H1 (cell line): ENCODE results near the gene TAF1B. TPM values are rescaled to one million over a fixed set of nuclear protein-coding genes. Genes with fewer than 3 reads are reported as not detected.

Experiments used
- CTCF ChIA-PET: fragments of 300-600 bp; sonication (Branson Sonifier 250); formaldehyde crosslinking; loops from one replicate; lab custom pipeline; 2021; ENCODE audit not compliant: partially characterized antibody; lab: Charles Lee
- POLR2A ChIA-PET: fragments of 300-600 bp; sonication (Branson Sonifier 250); formaldehyde crosslinking; loops from one replicate; lab custom pipeline; 2021; ENCODE audit warnings: inconsistent platforms; ENCODE audit not compliant: partially characterized antibody; lab: Charles Lee
- DNase-seq, 2 experiments: peaks; one replicate each; pipeline versions ENCODE4 v3.0.0 to v3.0.0-alpha.2; 2010 to 2022; ENCODE audit warnings: low spot score in 2 of 2, low read depth in 1 of 2, mixed read lengths in 1 of 2
- FAIRE-seq: peaks from 2 replicates; lab custom pipeline; 2011; peaks lifted over from hg19 to GRCh38; lab: Jason Lieb, UNC
- H2AFZ ChIP-seq: 2 replicates; pipeline ENCODE4 v1.8.1; 2012; ENCODE audit warnings: low read length, inconsistent platforms
- H2AK5ac ChIP-seq: 2 replicates; pipeline ENCODE4 v1.6.1; 2013; ENCODE audit warnings: low read depth, low read length
- H2BK120ac ChIP-seq: replicated peaks from 2 replicates; pipeline ENCODE3; 2013; ENCODE audit warnings: low read depth, low read length, inconsistent platforms
- H2BK12ac ChIP-seq: 2 replicates; pipeline ENCODE4 v1.6.1; 2013; ENCODE audit warnings: low read depth, low read length
- H2BK15ac ChIP-seq: 2 replicates; pipeline ENCODE4 v1.6.1; 2013; ENCODE audit warnings: low read length
- H2BK20ac ChIP-seq: 2 replicates; pipeline ENCODE4 v1.6.1; 2013; ENCODE audit warnings: low read length
- H2BK5ac ChIP-seq: 2 replicates; pipeline ENCODE4 v1.6.1; 2013; ENCODE audit warnings: low read depth, low read length
- H3K14ac ChIP-seq: 2 replicates; pipeline ENCODE4 v1.6.1; 2013; ENCODE audit warnings: inconsistent platforms; ENCODE audit not compliant: insufficient read length
- H3K18ac ChIP-seq: 2 replicates; pipeline ENCODE4 v1.6.1; 2013; ENCODE audit warnings: low read length; ENCODE audit errors: extremely low read depth
- H3K23ac ChIP-seq: 2 replicates; pipeline ENCODE4 v1.6.1; 2013; ENCODE audit warnings: inconsistent platforms; ENCODE audit not compliant: insufficient read length
- H3K23me2 ChIP-seq: 2 replicates; pipeline ENCODE4 v1.6.1; 2013; ENCODE audit warnings: low read depth, low read length
- H3K27ac ChIP-seq: 2 replicates; pipeline ENCODE4 v1.6.1; 2011; ENCODE audit warnings: low read depth, low read length, inconsistent platforms
- H3K27me3 ChIP-seq, 4 experiments: replicated peaks in 1 of 4; 1 replicate in 1 of 4; 2 replicates in 3 of 4; pipeline versions ENCODE4 v1.6.1 to v1.8.1; 2011 to 2013; ENCODE audit warnings: low read length in 3 of 4, mild to moderate bottlenecking in 3 of 4, inconsistent platforms in 2 of 4, mixed read lengths in 2 of 4, moderate library complexity in 1 of 4; ENCODE audit not compliant: control insufficient read depth in 3 of 4, insufficient read depth in 3 of 4; ENCODE audit errors: extremely low read depth in 1 of 4
- H3K36me3 ChIP-seq, 4 experiments: 2 replicates each; pipeline versions ENCODE4 v1.6.1 to v1.8.1; 2011 to 2013; ENCODE audit warnings: mild to moderate bottlenecking in 4 of 4, low read length in 3 of 4, moderate library complexity in 2 of 4, control low read depth in 1 of 4, inconsistent platforms in 1 of 4; ENCODE audit not compliant: insufficient read depth in 4 of 4, control insufficient read depth in 2 of 4
- H3K4ac ChIP-seq: replicated peaks from 2 replicates; pipeline ENCODE3; 2013; ENCODE audit warnings: low read length, low read depth, mixed read lengths, inconsistent platforms; ENCODE audit not compliant: insufficient read length
- H3K4me1 ChIP-seq, 4 experiments: replicated peaks in 1 of 4; 1 replicate in 1 of 4; 2 replicates in 3 of 4; pipeline versions ENCODE4 v1.6.1 to v1.8.1; 2011 to 2013; ENCODE audit warnings: low read length in 3 of 4, inconsistent platforms in 2 of 4, mixed read lengths in 1 of 4; ENCODE audit not compliant: insufficient read depth in 4 of 4, control insufficient read depth in 3 of 4
- H3K4me2 ChIP-seq, 2 experiments: 2 replicates each; pipeline versions ENCODE4 v1.6.1 to v1.8.1; 2011 to 2013; ENCODE audit warnings: low read depth in 2 of 2, low read length in 2 of 2, control low read depth in 1 of 2, inconsistent platforms in 1 of 2, mild to moderate bottlenecking in 1 of 2; ENCODE audit not compliant: insufficient read depth in 1 of 2
- H3K4me3 ChIP-seq, 4 experiments: fragments of 200-600, 300-600 bp in 1 of 4; sonication (generic), shearing (Covaris generic), sonication (Bioruptor Twin) in 1 of 4; 2 replicates each; pipeline versions ENCODE4 v1.5.1 to v1.8.1; 2011 to 2016; ENCODE audit warnings: low read length in 4 of 4, low read depth in 3 of 4, control low read depth in 2 of 4, inconsistent platforms in 2 of 4, mild to moderate bottlenecking in 2 of 4, mixed read lengths in 1 of 4, moderate library complexity in 1 of 4; ENCODE audit not compliant: insufficient read depth in 2 of 4; ENCODE audit errors: extremely low read depth in 1 of 4
- H3K56ac ChIP-seq: replicated peaks from 2 replicates; pipeline ENCODE3; 2013; ENCODE audit warnings: low read depth, mild to moderate bottlenecking, mixed read lengths, low read length, inconsistent platforms; ENCODE audit not compliant: insufficient read length
- H3K79me1 ChIP-seq: 2 replicates; pipeline ENCODE4 v1.6.1; 2013; ENCODE audit warnings: low read depth, low read length, control low read depth
- H3K79me2 ChIP-seq, 2 experiments: 2 replicates each; pipeline versions ENCODE4 v1.6.1 to v1.8.1; 2012 to 2013; ENCODE audit warnings: low read length in 2 of 2, mild to moderate bottlenecking in 2 of 2, inconsistent platforms in 1 of 2; ENCODE audit not compliant: insufficient read depth in 2 of 2, control insufficient read depth in 1 of 2
- H3K9ac ChIP-seq, 4 experiments: replicated peaks in 1 of 4; 1 replicate in 1 of 4; 2 replicates in 3 of 4; pipeline versions ENCODE4 v1.6.1 to v1.8.1; 2011 to 2013; ENCODE audit warnings: low read depth in 3 of 4, low read length in 3 of 4, control low read depth in 2 of 4, mild to moderate bottlenecking in 2 of 4, moderate library complexity in 2 of 4, inconsistent platforms in 1 of 4; ENCODE audit errors: extremely low read depth in 1 of 4
- H3K9me3 ChIP-seq, 2 experiments: 2 replicates each; pipeline versions ENCODE4 v1.6.1 to v1.8.1; 2012 to 2013; ENCODE audit warnings: mild to moderate bottlenecking in 2 of 2, moderate library complexity in 2 of 2, control low read depth in 1 of 2, inconsistent platforms in 1 of 2, low read depth in 1 of 2, low read length in 1 of 2, mixed read lengths in 1 of 2; ENCODE audit not compliant: insufficient read depth in 2 of 2
- H4K20me1 ChIP-seq, 2 experiments: replicated peaks in 1 of 2; 2 replicates each; pipeline versions ENCODE3 to v1.8.1; 2011 to 2013; ENCODE audit warnings: inconsistent platforms in 2 of 2, low read length in 2 of 2, mild to moderate bottlenecking in 1 of 2; ENCODE audit not compliant: insufficient read depth in 2 of 2, control insufficient read depth in 1 of 2
- H4K5ac ChIP-seq: 2 replicates; pipeline ENCODE4 v1.6.1; 2013; ENCODE audit warnings: low read length, low read depth, mixed read lengths, inconsistent platforms; ENCODE audit not compliant: insufficient read length
- H4K8ac ChIP-seq: 2 replicates; pipeline ENCODE4 v1.8.0; 2013; ENCODE audit warnings: mild to moderate bottlenecking, moderate library complexity, low read length, inconsistent platforms; ENCODE audit not compliant: insufficient read depth; ENCODE audit errors: extremely low read depth
- H4K91ac ChIP-seq: replicated peaks from 2 replicates; pipeline ENCODE3; 2013; ENCODE audit warnings: low read length, mixed read lengths, inconsistent platforms; ENCODE audit not compliant: insufficient read length
- CEBPB ChIP-seq: IDR thresholded peaks from 2 replicates; pipeline ENCODE4 v1.6.1; 2012; ENCODE audit warnings: low read depth, low read length
- CTCF ChIP-seq, 3 experiments: IDR thresholded peaks; 1 replicate in 2 of 3; 2 replicates in 1 of 3; pipeline versions ENCODE4 v1.5.1 to v1.6.1; 2011; ENCODE audit warnings: low read length in 3 of 3, mild to moderate bottlenecking in 3 of 3, inconsistent platforms in 2 of 3, low read depth in 1 of 3, moderate library complexity in 1 of 3; ENCODE audit not compliant: insufficient read depth in 1 of 3; ENCODE audit errors: control extremely low read depth in 1 of 3
- FOSL1 ChIP-seq: IDR thresholded peaks from 2 replicates; pipeline ENCODE4 v1.6.1; 2011; ENCODE audit warnings: mild to moderate bottlenecking, low read depth, low read length, moderate library complexity; ENCODE audit not compliant: insufficient read depth
- HDAC2 ChIP-seq, 2 experiments: fragments of 300-600 bp in 1 of 2; sonication (generic) in 1 of 2; IDR thresholded peaks; 2 replicates each; pipeline ENCODE4 v1.6.1; 2011 to 2012; ENCODE audit warnings: low read depth in 2 of 2, low read length in 2 of 2, mild to moderate bottlenecking in 2 of 2, moderate library complexity in 2 of 2, borderline replicate concordance in 1 of 2, inconsistent platforms in 1 of 2
- JUN ChIP-seq: IDR thresholded peaks from 2 replicates; pipeline ENCODE4 v1.6.1; 2011; ENCODE audit warnings: low read depth, mild to moderate bottlenecking, improper control_type of control experiment, low read length
- SIN3A ChIP-seq, 2 experiments: IDR thresholded peaks in 1 of 2; conservative IDR thresholded peaks in 1 of 2; 2 replicates each; pipeline ENCODE4 v1.6.1; 2011 to 2012; ENCODE audit warnings: low read length in 2 of 2, improper control_type of control experiment in 1 of 2, low read depth in 1 of 2, mild to moderate bottlenecking in 1 of 2
- TCF12 ChIP-seq: IDR thresholded peaks from 2 replicates; pipeline ENCODE4 v1.6.1; 2011; ENCODE audit warnings: low read depth, mild to moderate bottlenecking, low read length
- YY1 ChIP-seq: IDR thresholded peaks from 2 replicates; pipeline ENCODE4 v1.6.1; 2011; ENCODE audit warnings: low read depth, mild to moderate bottlenecking, low read length
- WGBS, 2 experiments: shearing (Covaris generic) in 1 of 2; methylation state at CpG; one replicate each; pipeline versions ENCODE4 v1.1.6 to v1.1.7; 2013 to 2015; ENCODE audit warnings: low lambda C conversion rate in 2 of 2, mixed read lengths in 2 of 2, inconsistent platforms in 1 of 2, low coverage in 1 of 2, missing lambda C conversion rate in 1 of 2; ENCODE audit not compliant: insufficient replicate concordance in 2 of 2, insufficient coverage in 1 of 2, insufficient read length in 1 of 2; ENCODE audit errors: extremely low coverage in 1 of 2, missing lambda C conversion rate in 1 of 2; 5-methylcytosine and 5-hydroxymethylcytosine counted together
- polyA plus RNA-seq, 7 experiments: library from polyadenylated mRNA; depleted of rRNA in 3 of 7; stranded (reverse) in 5 of 7; unstranded in 2 of 7; fragments of >200 nt in 5 of 7; fragments of 200-250 nt in 2 of 7; gene quantifications; 1 replicate in 5 of 7; 2 replicates in 1 of 7; 4 replicates in 1 of 7; pipeline versions ENCODE4 v1.2.1 to v1.2.3, GENCODE V29; 2011 to 2013; ENCODE audit warnings: missing spikeins in 2 of 7, mixed read lengths in 2 of 7
- total RNA-seq: library from RNA; stranded (reverse); fragmentation: NEBNext Ultra II Directional; extraction: Animal tissue kit (Norgen Biotek cat#: 25700); gene quantifications from 2 replicates; pipeline ENCODE4 v1.2.1, GENCODE V29; 2021
- TF ChIP-seq, protein P1 (sequence below): IDR thresholded peaks from 2 replicates; pipeline ENCODE4 v1.6.1; 2012; ENCODE audit warnings: inconsistent platforms

TAF1B gene
- total and polyA plus RNA-seq, 2 of the 8 experiments (the other 6 are each of a cell fraction or from before 2014, with no cell fraction given), result 6.6 to 25.2 TPM

DNA sequence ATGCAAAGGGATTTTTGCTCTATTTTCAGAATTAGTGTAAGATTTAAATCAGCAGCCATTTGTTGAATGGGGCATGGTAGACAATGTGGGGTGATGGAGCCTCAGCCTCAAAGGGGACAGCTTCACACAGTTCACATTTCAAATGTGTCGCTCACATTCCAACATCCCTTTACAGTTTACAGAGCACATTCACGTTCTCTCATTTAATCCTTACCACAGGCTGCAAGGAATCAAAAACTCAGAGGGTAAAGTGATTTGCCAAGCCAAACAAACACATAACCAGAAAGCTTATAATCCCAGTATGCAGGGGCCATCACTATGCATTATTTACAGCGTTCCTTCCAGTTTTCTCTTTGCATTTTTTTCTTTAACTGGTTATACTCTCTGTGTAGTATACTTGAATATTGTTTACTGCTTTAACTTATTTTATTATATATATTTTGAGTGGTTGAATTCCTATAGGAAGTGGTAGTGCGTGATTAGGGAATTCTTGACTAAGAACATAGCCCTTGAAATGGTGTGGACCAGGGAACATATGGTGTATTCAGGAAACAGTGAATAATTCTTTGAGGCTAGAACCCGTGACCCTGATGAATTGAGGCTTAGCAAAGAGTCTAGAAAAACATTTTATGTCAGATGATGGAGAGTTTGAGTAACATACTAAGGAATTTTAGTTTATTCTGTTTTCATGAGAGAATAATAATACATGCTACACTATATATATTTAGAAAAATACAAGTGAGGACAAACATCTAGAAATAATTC lies 18.1 kb upstream of the TAF1B start:
- Histone ChIP-seq H4K8ac (no peak overlapping the region), H4K5ac (no peak overlapping the region), H2AK5ac (no peak overlapping the region), H3K79me1 (no peaks in the 10 kb centered on the region), H2BK120ac (no peak overlapping the region), H3K4me2 (no peak overlapping the region), H2BK12ac (no peak overlapping the region), H2AFZ (no peak overlapping the region), H3K27me3 (no peaks in the 10 kb centered on the region), H3K9ac (no peak overlapping the region), H2BK5ac (no peak overlapping the region), H3K4me3 (no peak overlapping the region), H3K27ac (no peak overlapping the region), H3K23ac (no peak overlapping the region), H4K91ac (no peak overlapping the region), H3K56ac (no peak overlapping the region), H3K4me1 (peaks cover 0 to 4% (median 0%) of the 10 kb centered on the region in 4 experiments; a peak in 4 of 7 replicates), H3K23me2 (no peaks in the 10 kb centered on the region), H2BK15ac (no peak overlapping the region), H3K79me2 (no peaks in the 10 kb centered on the region), H2BK20ac (no peak overlapping the region), H3K18ac (no peak overlapping the region), H3K4ac (no peak overlapping the region), H3K14ac (no peak overlapping the region), H3K36me3 (no peaks in the 10 kb centered on the region), H4K20me1 (no peaks in the 10 kb centered on the region), H3K9me3 (no peaks in the 10 kb centered on the region)
- ChIA-PET POLR2A (no interaction called here), CTCF (interaction anchor here (4.4 kb wide), 1 partner anchor 11 kb away, joined by 23 read pairs; no protein-coding TSS in a partner anchor)
- FAIRE-seq (no peak), DNase-seq (no peak)
- 82% methylated on average over 5 of the region's 5 CpGs; no CpG with 5 or more reads in 1 of the 2 experiments for WGBS, 2 experiments
- TF ChIP-seq FOSL1, result no peak
- no peak for TF ChIP-seq SIN3A (conservative IDR thresholded peaks at IDR 0.05 in 1 of 2, IDR thresholded peaks at IDR 0.05 in 1 of 2; ENCODE audit: low read depth in 1 of 2, low read length in 2 of 2)
- TF ChIP-seq YY1, result no peak
- TF ChIP-seq, protein P1, sequence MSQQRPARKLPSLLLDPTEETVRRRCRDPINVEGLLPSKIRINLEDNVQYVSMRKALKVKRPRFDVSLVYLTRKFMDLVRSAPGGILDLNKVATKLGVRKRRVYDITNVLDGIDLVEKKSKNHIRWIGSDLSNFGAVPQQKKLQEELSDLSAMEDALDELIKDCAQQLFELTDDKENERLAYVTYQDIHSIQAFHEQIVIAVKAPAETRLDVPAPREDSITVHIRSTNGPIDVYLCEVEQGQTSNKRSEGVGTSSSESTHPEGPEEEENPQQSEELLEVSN, result no peak
- TF ChIP-seq TCF12, result no peak
- TF ChIP-seq CTCF (IDR thresholded peaks at IDR 0.05; ENCODE audit: control extremely low read depth in 1 of 3, insufficient read depth in 1 of 3, low read depth in 1 of 3, low read length in 3 of 3), result no peak
- no peak for TF ChIP-seq CEBPB
- TF ChIP-seq HDAC2 (IDR thresholded peaks at IDR 0.05; ENCODE audit: borderline replicate concordance in 1 of 2, low read depth in 2 of 2, low read length in 2 of 2), result no peak
- TF ChIP-seq JUN, result no peak
